ENCODE results near the gene ANKLE2. TPM values are rescaled to one million over a fixed set of nuclear protein-coding genes. Genes with fewer than 3 reads are reported as not detected.

ANKLE2 gene
- total and polyA plus RNA-seq, 2 of the 13 experiments (the other 11 are each of a cell fraction or from before 2014, with no cell fraction given): 35.3 to 37.1 TPM

- no peak for TF ChIP-seq FOXC1 (CRISPR knock-in tag; IDR thresholded peaks at IDR 0.05; ENCODE audit: borderline replicate concordance)
- TF ChIP-seq ADNP (CRISPR knock-in tag; IDR thresholded peaks at IDR 0.05): no peak
- no peak for TF ChIP-seq ZSCAN29 (CRISPR knock-in tag; conservative IDR thresholded peaks at IDR 0.05)
- TF ChIP-seq HNF4A (CRISPR knock-in tag; IDR thresholded peaks at IDR 0.05): no peak
- no peak for TF ChIP-seq E2F2 (CRISPR knock-in tag; IDR thresholded peaks at IDR 0.05; ENCODE audit: borderline replicate concordance)
- TF ChIP-seq PRDM10 (CRISPR knock-in tag; IDR thresholded peaks at IDR 0.05; ENCODE audit: low read depth): no peak
- no peak for TF ChIP-seq ZBTB38 (CRISPR knock-in tag; IDR thresholded peaks at IDR 0.05)
- TF ChIP-seq ZNF34 (CRISPR knock-in tag; IDR thresholded peaks at IDR 0.05; ENCODE audit: borderline replicate concordance): no peak
- TF ChIP-seq KLF13 (CRISPR knock-in tag; IDR thresholded peaks at IDR 0.05): no peak
- FAIRE-seq: no peak
- WGBS (ENCODE audit: low lambda C conversion rate): 94% methylated on average over 8 of the region's 8 CpGs
- H4K20me1 ChIP-seq (ENCODE audit: insufficient read depth, low read length): no peaks in the 10 kb centered on the region
- peaks cover 41 to 78% of the 10 kb centered on the region in 2 experiments for H3K36me3 ChIP-seq (replicated peaks in 1 of 2; ENCODE audit: control insufficient read depth in 1 of 2, insufficient read depth in 2 of 2, low read length in 2 of 2)
- in situ Hi-C loops (cut with HindIII; ENCODE audit: extremely low pct_ligation_motif_present, low pct_unique_long_range_greater_than_20kb) (no loop called here), intact Hi-C loops (cut with micrococcal nuclease; ENCODE audit: unreplicated experiment) (no loop called here)
- CTCF ChIA-PET (ENCODE audit: low intra/inter-chr PET ratio, low total read pairs): no interaction called here
- POLR2A ChIA-PET: no interaction called here
- H3K27me3 ChIP-seq (ENCODE audit: control insufficient read depth in 1 of 2, insufficient read depth in 2 of 2, low read length in 2 of 2): no peaks in the 10 kb centered on the region
- H2AFZ ChIP-seq (ENCODE audit: low read length): no peak overlapping the region
- H3K4me1 ChIP-seq (ENCODE audit: insufficient read depth, low read length): no peaks in the 10 kb centered on the region
- no peaks in the 10 kb centered on the region for H3K9me3 ChIP-seq (ENCODE audit: low read length)
- no peak overlapping the region for H3K9ac ChIP-seq (ENCODE audit: insufficient read depth, low read depth, low read length)
- no TSS peak for BruUV-seq (replicated peaks)
- no peak overlapping the region for H3K4me3 ChIP-seq (replicated peaks in 1 of 3; ENCODE audit: insufficient read depth in 1 of 3, low read depth in 2 of 3, low read length in 3 of 3)
- peaks cover 13% of the 10 kb centered on the region for H3K79me2 ChIP-seq (ENCODE audit: insufficient read depth, low read length)
- H3K4me2 ChIP-seq (ENCODE audit: low read depth, low read length): no peak overlapping the region
- DNase-seq (ENCODE audit: low spot score): no peak
- no peak overlapping the region for H3K27ac ChIP-seq (ENCODE audit: extremely low read length, insufficient read depth, low read length)
- no peak for ATAC-seq
Measured at GRCh38 chr12:132741620-132742019, 20.0 kb downstream of the ANKLE2 start.
